Testis (tissue), 3 donors: Measurements from ENCODE around the gene SMIM1. TPM values are rescaled to one million over a fixed set of nuclear protein-coding genes. Genes with fewer than 3 reads are reported as not detected.

Experiments
- DNase-seq: peaks from one replicate; pipeline ENCODE4 v3.0.0-alpha.2; 2019
- H3K27ac ChIP-seq, 2 donors: fragments of 200-600 bp; sonication (generic); one replicate each; pipeline ENCODE4 v1.5.1; 2019
- H3K27me3 ChIP-seq: fragments of 200-600 bp; sonication (generic); one replicate; pipeline ENCODE4 v1.5.1; 2019
- H3K36me3 ChIP-seq: fragments of 200-600 bp; sonication (generic); one replicate; pipeline ENCODE4 v1.5.1; 2017; ENCODE audit warnings: low read depth; ENCODE audit errors: missing control alignments
- H3K4me1 ChIP-seq: fragments of 200-600 bp; sonication (generic); one replicate; pipeline ENCODE4 v1.5.1; 2019
- H3K4me3 ChIP-seq, 2 donors: fragments of 200-600 bp; sonication (generic); one replicate each; pipeline ENCODE4 v1.5.1; 2017 to 2019
- H3K9me3 ChIP-seq: fragments of 200-600 bp; sonication (generic); one replicate; pipeline ENCODE4 v1.5.1; 2017
- CTCF ChIP-seq, 3 experiments: fragments of 450-650 bp in 2 of 3; fragments of 200-600 bp in 1 of 3; sonication (generic) in 1 of 3; IDR thresholded peaks; one replicate each; pipeline ENCODE4 v1.5.1; 2016 to 2019; ENCODE audit warnings: antibody characterized with exemption in 3 of 3, mild to moderate bottlenecking in 2 of 3, moderate library complexity in 1 of 3
- POLR2A ChIP-seq: fragments of 450-650 bp; IDR thresholded peaks from one replicate; pipeline ENCODE4 v1.6.1; 2017; ENCODE audit warnings: antibody characterized with exemption, mild to moderate bottlenecking, moderate library complexity
- WGBS, 2 donors: methylation state at CpG; one replicate each; pipeline ENCODE4 v1.1.5; 2018; 5-methylcytosine and 5-hydroxymethylcytosine counted together
- intact Hi-C: fragments of 100-400 bp; cut with DNase I; formaldehyde crosslinking; loops from one replicate; pipeline ENCODE4 v1.15.1; 2023; ENCODE audit warnings: low total_unique reads
- polyA plus RNA-seq: library from polyadenylated mRNA; stranded (reverse); fragments of 350-450 nt; fragmentation: Illumina TruSeq; extraction: RNeasy Lipid Tissue Mini Kit (QIAGEN cat#74804); gene quantifications from one replicate; pipeline ENCODE4 v1.2.3, GENCODE V29; 2014; ENCODE audit warnings: low read depth, low replicate concordance; ENCODE audit not compliant: insufficient read depth
- total RNA-seq, 2 donors: library from RNA; depleted of rRNA; stranded (reverse); fragments of >200 nt; gene quantifications; one replicate each; pipeline ENCODE4 v1.2.3, GENCODE V29; 2016

Gene SMIM1
- total and polyA plus RNA-seq, 3 donors from 2014 or later: 92.9 to 213 (median 205) TPM

GRCh38 chr1:3767328-3767925, 5.1 kb upstream of the SMIM1 start:
- no peak for TF ChIP-seq POLR2A
- no peak for TF ChIP-seq CTCF (IDR thresholded peaks at IDR 0.05)
- no peak for DNase-seq
- intact Hi-C loops: no loop called here
- WGBS, 2 donors: 91 to 94% methylated on average over 17 of the region's 17 CpGs
- Histone ChIP-seq H3K27me3 (no peaks in the 10 kb centered on the region), H3K9me3 (no peaks in the 10 kb centered on the region), H3K4me3 (no peak overlapping the region), H3K36me3 (no peaks in the 10 kb centered on the region), H3K4me1 (peaks cover 20% of the 10 kb centered on the region), H3K27ac (no peak overlapping the region)

GRCh38 chr1:3768811-3769390, 3.6 kb upstream of the SMIM1 start:
- Histone ChIP-seq H3K36me3 (no peaks in the 10 kb centered on the region), H3K4me3 (no peak overlapping the region), H3K4me1 (peaks cover 20% of the 10 kb centered on the region), H3K9me3 (no peaks in the 10 kb centered on the region), H3K27me3 (no peaks in the 10 kb centered on the region), H3K27ac (no peak overlapping the region)
- TF ChIP-seq CTCF (IDR thresholded peaks at IDR 0.05) (no peak), POLR2A (no peak)
- WGBS, 2 donors: 83 to 94% methylated on average over 14 to 22 of the region's 22 CpGs
- intact Hi-C loops: no loop called here
- DNase-seq: no peak

- no peak for DNase-seq
- no peaks in the 10 kb centered on the region for H3K9me3 ChIP-seq
- peaks cover 28% of the 10 kb centered on the region for H3K4me1 ChIP-seq
- H3K36me3 ChIP-seq: no peaks in the 10 kb centered on the region
- no peak overlapping the region for H3K4me3 ChIP-seq
- intact Hi-C loops: no loop called here
- WGBS, 2 donors: 77 to 88% methylated on average over 5 to 16 of the region's 16 CpGs
- TF ChIP-seq CTCF (IDR thresholded peaks at IDR 0.05): no peak
- H3K27ac ChIP-seq: no peak overlapping the region
- H3K27me3 ChIP-seq: no peaks in the 10 kb centered on the region
These were observed 2.3 kb upstream of the SMIM1 start for GRCh38 chr1:3770047-3770765.

- peak; percentile 75 for DNase-seq
- peak overlapping the region; percentile 62 to 70 for H3K4me3 ChIP-seq
- WGBS, 2 donors: 16 to 26% methylated on average over 20 to 32 of the region's 32 CpGs
- H3K36me3 ChIP-seq: no peaks in the 10 kb centered on the region
- no peak for TF ChIP-seq POLR2A
- no peak for TF ChIP-seq CTCF (IDR thresholded peaks at IDR 0.05)
- peaks cover 40% of the 10 kb centered on the region for H3K4me1 ChIP-seq
- H3K27ac ChIP-seq: peak overlapping the region; percentile 12 to 60
- no peaks in the 10 kb centered on the region for H3K9me3 ChIP-seq
- no peaks in the 10 kb centered on the region for H3K27me3 ChIP-seq
- intact Hi-C loops: no loop called here
These were observed 1.2 kb upstream of the SMIM1 start for GRCh38 chr1:3771108-3772026.
